CD4-positive, CD25-positive, alpha-beta regulatory T cell (primary cell): ENCODE measurements around the gene TSC22D2. TPM values are rescaled to one million over a fixed set of nuclear protein-coding genes. Genes with fewer than 3 reads are reported as not detected.

Experiments
- ATAC-seq, 2 donors: fragments of 150-1000 bp; cut with Tn5 transposase; one replicate each; pipeline ENCODE4 v1.10.0; 2021; ENCODE audit warnings: low read depth in 2 of 2, moderate number of reproducible peaks in 2 of 2, moderate library complexity in 1 of 2
- DNase-seq, 3 donors: peaks; one replicate each; pipeline versions ENCODE4 v3.0.0 to v3.0.0-alpha.2; 2012 to 2022; ENCODE audit warnings: mixed read lengths in 1 of 3
- H3K27ac ChIP-seq: one replicate; pipeline ENCODE4 v1.7.0; 2013; ENCODE audit warnings: mild to moderate bottlenecking, low read length; ENCODE audit not compliant: insufficient read depth, poor library complexity, severe bottlenecking
- H3K27me3 ChIP-seq: one replicate; pipeline ENCODE4 v1.7.0; 2013; ENCODE audit warnings: low read length; ENCODE audit not compliant: control insufficient read depth, insufficient read depth
- H3K36me3 ChIP-seq: one replicate; pipeline ENCODE4 v1.7.0; 2013; ENCODE audit warnings: mild to moderate bottlenecking, low read length, moderate library complexity; ENCODE audit not compliant: control insufficient read depth, insufficient read depth
- H3K4me1 ChIP-seq: 2 replicates; pipeline ENCODE4 v1.7.0; 2013; ENCODE audit warnings: mild to moderate bottlenecking, low read length; ENCODE audit not compliant: insufficient read depth, control insufficient read depth, poor library complexity, severe bottlenecking
- H3K4me3 ChIP-seq: one replicate; pipeline ENCODE4 v1.7.0; 2013; ENCODE audit warnings: low read depth, mild to moderate bottlenecking, low read length, moderate library complexity
- H3K9me3 ChIP-seq, 2 experiments: 1 replicate in 1 of 2; 2 replicates in 1 of 2; pipeline ENCODE4 v1.7.0; 2013; ENCODE audit warnings: low read length in 2 of 2, mild to moderate bottlenecking in 1 of 2, moderate library complexity in 1 of 2; ENCODE audit not compliant: control insufficient read depth in 2 of 2
- H3K27ac Mint-ChIP-seq, 3 donors: one replicate each; pipeline ENCODE4 v1.8.0; 2020 to 2022; ENCODE audit warnings: mild to moderate bottlenecking in 3 of 3, mixed read lengths in 3 of 3, moderate library complexity in 2 of 3
- H3K27me3 Mint-ChIP-seq: one replicate; pipeline ENCODE4 v1.8.0; 2022; ENCODE audit warnings: mild to moderate bottlenecking, mixed read lengths
- H3K36me3 Mint-ChIP-seq: one replicate; pipeline ENCODE4 v1.8.0; 2020; ENCODE audit warnings: mixed read lengths
- H3K4me1 Mint-ChIP-seq, 4 donors: one replicate each; pipeline ENCODE4 v1.8.0; 2020 to 2022; ENCODE audit warnings: mixed read lengths in 4 of 4, mild to moderate bottlenecking in 1 of 4
- H3K4me3 Mint-ChIP-seq, 4 donors: one replicate each; pipeline ENCODE4 v1.8.0; 2020 to 2022; ENCODE audit warnings: mild to moderate bottlenecking in 4 of 4, mixed read lengths in 4 of 4, moderate library complexity in 3 of 4
- H3K9me3 Mint-ChIP-seq, 7 donors: one replicate each; pipeline ENCODE4 v1.8.0; 2020 to 2022; ENCODE audit warnings: mixed read lengths in 7 of 7, mild to moderate bottlenecking in 3 of 7, moderate library complexity in 2 of 7
- polyA plus RNA-seq, 4 donors: library from polyadenylated mRNA; unstranded; fragments of 300-500 nt; fragmentation: Illumina TruSeq; gene quantifications; one replicate each; pipeline ENCODE4 v1.2.3, GENCODE V29; 2021
- total RNA-seq: library from RNA; stranded (reverse); gene quantifications from one replicate; pipeline ENCODE4 v1.2.3, GENCODE V29; 2022

TSC22D2 gene
- total and polyA plus RNA-seq, 5 donors from 2014 or later: 4.9 to 49.0 (median 6.6) TPM

DNA sequence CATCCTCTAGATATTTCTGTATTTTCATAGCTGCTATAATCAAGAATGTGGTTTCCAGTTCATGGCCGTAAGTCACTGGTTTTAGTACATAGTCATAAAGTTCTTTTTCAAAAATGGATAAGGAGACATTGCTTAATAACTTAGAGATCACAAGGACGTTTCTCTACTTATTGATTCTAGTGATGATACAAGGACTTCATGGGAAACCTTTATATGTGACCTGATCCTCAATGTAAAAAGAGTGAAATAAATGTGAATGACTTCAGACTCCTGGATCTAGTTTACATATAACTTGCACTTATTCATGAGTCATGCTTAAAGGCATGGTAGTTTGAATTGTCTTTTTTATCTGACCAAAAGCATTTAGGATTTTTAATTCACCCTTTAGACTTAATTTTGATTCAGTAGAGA lies 35.2 kb downstream of the TSC22D2 start:
- peaks cover 27% of the 10 kb centered on the region for H3K36me3 Mint-ChIP-seq
- no peaks in the 10 kb centered on the region for H3K9me3 Mint-ChIP-seq
- peak overlapping the region in 1 of 4 donors; percentile 27 for H3K4me3 Mint-ChIP-seq
- no peak overlapping the region for H3K4me3 ChIP-seq
- no peaks in the 10 kb centered on the region for H3K9me3 ChIP-seq
- H3K4me1 ChIP-seq: no peaks in the 10 kb centered on the region
- ATAC-seq: no peak
- no peak overlapping the region for H3K27ac ChIP-seq
- no peak overlapping the region for H3K27ac Mint-ChIP-seq
- no peak for DNase-seq
- H3K36me3 ChIP-seq: peaks cover 3% of the 10 kb centered on the region
- no peaks in the 10 kb centered on the region for H3K27me3 ChIP-seq
- no peaks in the 10 kb centered on the region for H3K27me3 Mint-ChIP-seq
- H3K4me1 Mint-ChIP-seq: peaks cover 27 to 51% (median 44%) of the 10 kb centered on the region in 4 donors

DNA sequence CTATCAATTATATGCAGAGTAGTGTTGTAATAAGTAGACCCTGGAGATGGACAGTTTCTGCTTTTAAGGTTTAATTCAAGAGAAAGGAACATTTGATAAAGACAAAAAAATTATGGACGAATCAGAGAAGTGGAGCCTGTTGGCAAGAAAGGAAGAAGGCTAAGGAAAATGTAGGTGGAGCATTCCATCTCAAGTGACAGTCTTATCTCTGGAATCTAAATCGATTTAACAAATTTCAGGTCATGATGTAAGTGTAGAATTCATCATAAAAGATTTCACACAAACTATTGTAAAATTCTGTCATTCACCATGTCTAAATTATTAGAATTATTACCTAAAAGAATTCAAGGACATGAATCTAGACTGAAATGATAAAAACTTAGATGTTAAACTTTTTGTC lies 36.3 kb downstream of the TSC22D2 start:
- Mint-ChIP-seq H3K4me1 (peaks cover 31 to 54% (median 44%) of the 10 kb centered on the region in 4 donors), H3K27ac (no peak overlapping the region)

DNA sequence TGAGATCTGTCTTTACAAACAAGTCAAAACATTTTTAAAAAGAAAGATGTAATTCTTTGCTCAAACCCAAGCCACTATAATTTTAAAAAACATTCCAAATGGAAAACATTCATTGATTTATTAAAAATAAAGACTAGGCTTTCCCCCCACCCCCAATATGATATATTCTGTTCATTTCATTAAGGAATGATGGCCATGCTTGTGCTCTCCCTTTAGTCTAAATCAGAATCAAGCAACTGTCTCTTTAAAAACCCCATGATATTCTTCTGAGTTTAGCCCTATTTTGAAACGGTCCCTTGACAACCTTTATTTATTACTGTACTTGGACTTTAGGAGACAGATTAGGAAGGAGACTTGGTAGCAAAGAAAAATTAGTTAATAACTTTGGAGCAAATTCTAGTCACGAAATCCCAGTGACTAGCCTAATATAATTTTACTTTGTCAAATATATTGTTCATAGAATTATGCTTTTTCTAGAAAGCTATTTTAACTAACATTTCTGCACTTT lies 38.4 kb downstream of the TSC22D2 start:
- Mint-ChIP-seq H3K4me3 (no peak overlapping the region), H3K27me3 (no peaks in the 10 kb centered on the region), H3K36me3 (peaks cover 14% of the 10 kb centered on the region), H3K9me3 (no peaks in the 10 kb centered on the region), H3K4me1 (peaks cover 36 to 58% (median 47%) of the 10 kb centered on the region in 4 donors), H3K27ac (no peak overlapping the region)
- no peaks in the 10 kb centered on the region for H3K9me3 ChIP-seq
- H3K36me3 ChIP-seq: peaks cover 3% of the 10 kb centered on the region
- H3K27me3 ChIP-seq: no peaks in the 10 kb centered on the region
- ATAC-seq (no peak), DNase-seq (no peak)
- H3K4me3 ChIP-seq: no peak overlapping the region
- H3K27ac ChIP-seq: no peak overlapping the region
- no peaks in the 10 kb centered on the region for H3K4me1 ChIP-seq

More for the DNA sequence above, 36.3 kb downstream of the TSC22D2 start:
- Histone ChIP-seq H3K27ac (no peak overlapping the region), H3K27me3 (no peaks in the 10 kb centered on the region), H3K9me3 (no peaks in the 10 kb centered on the region), H3K4me3 (no peak overlapping the region), H3K36me3 (peaks cover 3% of the 10 kb centered on the region), H3K4me1 (no peaks in the 10 kb centered on the region)
- ATAC-seq: no peak
- peaks cover 23% of the 10 kb centered on the region for H3K36me3 Mint-ChIP-seq
- DNase-seq: no peak
- H3K4me3 Mint-ChIP-seq: no peak overlapping the region
- H3K27me3 Mint-ChIP-seq: no peaks in the 10 kb centered on the region
- H3K9me3 Mint-ChIP-seq: no peaks in the 10 kb centered on the region

DNA sequence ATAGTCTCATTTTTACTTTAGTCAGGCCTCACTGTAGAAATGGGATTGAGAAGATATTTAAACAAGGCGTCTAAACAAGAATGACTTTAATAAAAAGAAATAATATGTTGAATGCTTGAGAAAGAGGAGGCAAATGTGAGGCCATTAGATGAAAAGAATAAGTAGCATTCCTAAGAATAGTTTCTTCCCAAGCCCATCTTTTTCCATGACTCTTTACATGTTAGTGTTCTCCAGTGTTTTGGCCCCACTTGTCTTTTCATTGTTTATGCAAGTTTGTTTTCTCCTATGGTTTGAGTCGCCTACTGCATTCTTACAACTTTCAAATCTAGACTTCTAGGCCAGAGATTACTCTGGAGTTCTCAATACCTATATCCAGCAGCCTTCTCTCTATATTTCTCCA lies 39.0 kb downstream of the TSC22D2 start:
- Mint-ChIP-seq H3K4me1 (peaks cover 32 to 59% (median 43%) of the 10 kb centered on the region in 4 donors), H3K27ac (no peak overlapping the region), H3K36me3 (peaks cover 9% of the 10 kb centered on the region), H3K4me3 (no peak overlapping the region), H3K9me3 (no peaks in the 10 kb centered on the region), H3K27me3 (no peaks in the 10 kb centered on the region)
- ATAC-seq (no peak), DNase-seq (no peak)
- H3K27me3 ChIP-seq: no peaks in the 10 kb centered on the region
- no peak overlapping the region for H3K4me3 ChIP-seq
- H3K4me1 ChIP-seq: no peaks in the 10 kb centered on the region
- H3K9me3 ChIP-seq: no peaks in the 10 kb centered on the region
- H3K27ac ChIP-seq: no peak overlapping the region
- peaks cover 3% of the 10 kb centered on the region for H3K36me3 ChIP-seq

DNA sequence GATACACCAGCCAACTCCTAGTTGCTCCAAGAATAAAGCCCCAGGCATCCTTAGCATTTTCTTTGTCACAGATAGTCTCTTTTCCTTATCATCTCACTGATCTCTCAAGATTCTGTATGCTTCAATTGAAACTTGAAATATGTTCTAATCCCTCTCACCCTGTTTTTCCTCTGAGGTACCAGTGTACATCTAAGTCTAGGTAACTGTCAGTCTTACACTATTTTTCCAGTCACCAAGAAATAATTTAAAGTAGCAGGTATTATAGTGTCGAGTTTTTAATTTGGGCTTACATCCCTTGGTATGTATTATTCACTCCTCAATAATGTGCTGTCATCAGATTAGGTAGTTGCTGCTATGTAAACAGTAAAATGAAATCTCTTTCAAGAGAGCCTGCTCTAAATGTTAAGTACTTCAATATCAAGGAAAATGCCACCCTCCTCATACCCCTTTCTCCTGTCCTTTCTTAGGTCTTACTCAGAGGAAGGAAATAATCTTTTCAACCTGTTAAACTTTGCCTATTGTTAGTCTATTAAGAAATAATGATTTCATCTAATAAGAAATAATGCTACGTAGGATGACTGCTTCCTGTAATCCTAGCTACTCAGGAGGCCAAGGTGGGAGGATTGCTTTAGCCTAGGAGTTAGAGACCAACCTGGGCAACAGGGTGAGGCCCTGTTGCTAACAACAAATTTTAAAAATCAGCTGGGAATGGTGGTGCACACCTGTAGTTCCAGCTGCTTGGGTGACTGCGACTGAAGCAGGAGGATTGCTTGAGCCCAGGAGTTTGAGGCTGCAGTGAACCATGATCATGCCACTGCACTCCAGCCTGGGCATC lies 39.8 kb downstream of the TSC22D2 start:
- Mint-ChIP-seq H3K4me3 (no peak overlapping the region), H3K27ac (peak overlapping the region in 1 of 3 donors; percentile 38)

DNA sequence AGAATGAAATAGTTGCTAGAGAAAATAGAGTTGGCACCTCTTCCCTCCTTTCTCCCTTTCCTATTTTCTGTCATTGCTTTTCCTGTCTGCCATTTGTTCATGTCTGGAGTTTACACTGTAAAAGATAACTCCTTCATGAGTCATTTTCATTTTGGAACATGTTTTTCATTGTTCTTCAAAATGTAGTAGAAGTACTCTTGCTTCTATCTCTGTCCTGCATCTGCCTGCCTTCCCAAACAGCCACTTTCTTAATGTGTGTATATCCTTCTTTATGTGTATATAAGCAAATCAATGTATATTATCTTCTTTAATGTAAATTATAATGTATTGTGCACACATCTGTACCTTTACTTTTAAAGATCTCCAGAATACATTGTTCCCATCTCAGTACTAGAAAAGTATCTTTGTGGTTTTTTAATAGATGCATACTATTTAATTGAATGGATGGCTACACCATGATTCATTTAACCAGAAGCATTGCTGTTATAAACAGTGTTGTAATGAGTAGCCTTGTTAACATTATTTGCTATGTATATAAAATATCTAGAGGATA lies 41.1 kb downstream of the TSC22D2 start:
- H3K36me3 Mint-ChIP-seq: no peaks in the 10 kb centered on the region
- H3K9me3 Mint-ChIP-seq: no peaks in the 10 kb centered on the region
- no peaks in the 10 kb centered on the region for H3K27me3 Mint-ChIP-seq
- H3K4me1 Mint-ChIP-seq: peaks cover 36 to 58% (median 48%) of the 10 kb centered on the region in 4 donors
- ATAC-seq (no peak), DNase-seq (no peak)
- Histone ChIP-seq H3K4me1 (no peaks in the 10 kb centered on the region), H3K27ac (no peak overlapping the region), H3K4me3 (no peak overlapping the region), H3K9me3 (no peaks in the 10 kb centered on the region), H3K27me3 (no peaks in the 10 kb centered on the region), H3K36me3 (peaks cover 3% of the 10 kb centered on the region)
- peak overlapping the region in 1 of 3 donors; percentile 43 for H3K27ac Mint-ChIP-seq
- no peak overlapping the region for H3K4me3 Mint-ChIP-seq

More for the DNA sequence above, 39.8 kb downstream of the TSC22D2 start:
- no peaks in the 10 kb centered on the region for H3K27me3 Mint-ChIP-seq
- peaks cover 30 to 54% (median 41%) of the 10 kb centered on the region in 4 donors for H3K4me1 Mint-ChIP-seq
- Histone ChIP-seq H3K4me3 (no peak overlapping the region), H3K4me1 (no peaks in the 10 kb centered on the region), H3K27ac (no peak overlapping the region), H3K27me3 (no peaks in the 10 kb centered on the region), H3K36me3 (peaks cover 3% of the 10 kb centered on the region), H3K9me3 (no peaks in the 10 kb centered on the region)
- ATAC-seq (no peak), DNase-seq (no peak)
- peaks cover 6% of the 10 kb centered on the region for H3K36me3 Mint-ChIP-seq
- H3K9me3 Mint-ChIP-seq: no peaks in the 10 kb centered on the region

DNA sequence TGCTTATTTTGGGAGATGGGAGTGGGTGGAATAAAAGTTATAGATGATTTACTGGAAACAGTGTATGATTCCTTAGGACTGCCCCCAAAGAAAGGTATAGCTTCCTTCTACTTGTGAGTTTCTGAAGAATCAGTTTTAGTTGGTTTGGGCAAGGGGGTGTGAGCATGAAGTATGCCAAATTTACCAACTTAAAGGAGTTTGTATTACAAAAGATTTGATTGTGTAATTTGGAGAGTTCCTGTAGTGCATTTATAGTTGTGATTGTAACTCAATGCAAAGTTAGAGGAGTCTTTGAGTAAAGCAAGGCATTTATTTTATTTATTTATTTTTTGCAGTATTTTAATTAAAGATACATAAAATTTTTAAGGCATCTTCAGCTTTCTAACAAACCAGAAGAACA lies 42.8 kb downstream of the TSC22D2 start:
- Mint-ChIP-seq H3K9me3 (no peaks in the 10 kb centered on the region), H3K27ac (no peak overlapping the region), H3K27me3 (no peaks in the 10 kb centered on the region), H3K36me3 (no peaks in the 10 kb centered on the region), H3K4me3 (no peak overlapping the region), H3K4me1 (peaks cover 43 to 56% (median 50%) of the 10 kb centered on the region in 4 donors)
- Histone ChIP-seq H3K4me1 (no peaks in the 10 kb centered on the region), H3K36me3 (peaks cover 3% of the 10 kb centered on the region), H3K27me3 (no peaks in the 10 kb centered on the region), H3K27ac (no peak overlapping the region), H3K4me3 (no peak overlapping the region), H3K9me3 (no peaks in the 10 kb centered on the region)
- no peak for DNase-seq
- ATAC-seq: no peak
